ENCODE results near the gene KIF24.
"Not testable (repeated sequence)": the region's sequence is repeated elsewhere in the genome, so short reads cannot be mapped to it uniquely, and the experiment has no call there.

Gene KIF24

DNA sequence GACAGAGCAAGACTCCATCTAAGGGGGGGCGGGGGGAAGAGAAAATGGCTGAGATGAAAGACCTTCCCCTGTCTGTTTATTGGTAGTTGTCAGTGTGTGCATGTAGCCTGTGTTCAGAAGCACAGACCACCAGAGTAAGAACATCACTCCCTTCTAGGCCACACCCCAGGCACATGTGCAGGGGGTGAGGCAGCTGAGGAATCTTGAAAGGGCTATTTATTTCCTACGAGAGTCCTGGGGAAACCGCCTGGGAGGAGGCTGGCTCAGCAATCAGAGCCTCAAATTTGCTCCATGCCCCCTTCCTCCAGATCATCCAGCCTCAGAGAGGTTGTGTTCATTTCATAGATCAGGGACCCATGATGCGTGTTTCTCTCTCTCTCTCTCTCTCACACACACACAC lies 40.6 kb upstream of the KIF24 start:
- H3K36me3 ChIP-seq (ENCODE audit: insufficient read depth, low read length), result no peaks in the 10 kb centered on the region
- peaks cover 4% of the 10 kb centered on the region for H3K4me1 ChIP-seq (ENCODE audit: insufficient read depth, low read length)
- H3K9ac ChIP-seq (ENCODE audit: low read depth, low read length), result no peak overlapping the region
- no peaks in the 10 kb centered on the region for H3K9me3 ChIP-seq (ENCODE audit: control insufficient read depth, insufficient read depth, low read length)

DNA sequence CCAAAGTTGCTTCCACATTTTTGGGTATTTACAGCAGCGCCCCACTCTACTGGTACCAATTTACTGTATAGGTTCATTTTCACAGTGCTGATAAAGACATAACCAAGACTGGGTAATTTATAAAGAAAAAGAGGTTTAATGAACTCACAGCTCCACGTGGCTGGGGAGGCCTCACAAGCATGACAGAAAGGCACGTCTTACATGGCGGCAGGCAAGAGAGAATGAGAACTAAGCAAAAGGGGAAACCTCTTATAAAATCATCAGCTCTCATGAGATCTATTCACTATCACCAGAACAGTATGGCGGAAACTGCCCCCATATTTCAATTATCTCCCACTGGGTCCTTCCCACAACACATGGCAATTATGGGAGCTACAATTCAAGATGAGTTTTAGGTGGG lies 39.7 kb upstream of the KIF24 start:
- H3K4me1 ChIP-seq (ENCODE audit: insufficient read depth, low read length), result peaks cover 12% of the 10 kb centered on the region
- H3K9me3 ChIP-seq (ENCODE audit: control insufficient read depth, insufficient read depth, low read length); H3K9ac ChIP-seq (ENCODE audit: low read depth, low read length); H3K36me3 ChIP-seq (ENCODE audit: insufficient read depth, low read length): not testable (repeated sequence)

- H3K36me3 ChIP-seq (ENCODE audit: insufficient read depth, low read length); H3K9ac ChIP-seq (ENCODE audit: low read depth, low read length); H3K9me3 ChIP-seq (ENCODE audit: control insufficient read depth, insufficient read depth, low read length): not testable (repeated sequence)
- H3K4me1 ChIP-seq (ENCODE audit: insufficient read depth, low read length), result peaks cover 20% of the 10 kb centered on the region
Observed at GRCh38 chr9:34367751-34368410, 38.8 kb upstream of the KIF24 start.

GRCh38 chr9:34366365-34366764 lies 37.3 kb upstream of the KIF24 start:
- H3K36me3 ChIP-seq (ENCODE audit: insufficient read depth, low read length), result no peaks in the 10 kb centered on the region
- no peaks in the 10 kb centered on the region for H3K9me3 ChIP-seq (ENCODE audit: control insufficient read depth, insufficient read depth, low read length)
- H3K4me1 ChIP-seq (ENCODE audit: insufficient read depth, low read length), result peaks cover 23% of the 10 kb centered on the region
- no peak overlapping the region for H3K9ac ChIP-seq (ENCODE audit: low read depth, low read length)

DNA sequence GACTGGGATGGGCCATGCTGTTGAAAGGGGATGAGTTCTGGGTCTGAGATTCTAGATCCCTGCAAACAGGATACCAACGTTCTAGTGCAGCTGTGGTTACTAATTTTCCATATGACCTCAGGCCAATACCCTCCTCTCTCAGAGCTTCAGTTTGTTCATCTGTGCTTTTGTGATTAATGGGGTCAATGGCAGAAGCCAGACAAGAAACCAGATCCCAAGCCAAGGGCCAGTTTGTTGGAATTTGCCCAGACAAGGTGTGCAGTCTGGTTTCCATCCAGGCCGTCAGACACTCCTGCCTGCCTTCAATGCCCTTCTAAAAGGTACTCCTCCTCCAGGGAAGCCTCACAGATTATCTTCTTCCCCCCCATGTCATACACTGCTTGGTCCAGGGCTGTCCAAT lies 36.2 kb upstream of the KIF24 start:
- H3K9ac ChIP-seq (ENCODE audit: low read depth, low read length), result no peak overlapping the region
- no peaks in the 10 kb centered on the region for H3K9me3 ChIP-seq (ENCODE audit: control insufficient read depth, insufficient read depth, low read length)
- H3K36me3 ChIP-seq (ENCODE audit: insufficient read depth, low read length), result no peaks in the 10 kb centered on the region
- peaks cover 23% of the 10 kb centered on the region for H3K4me1 ChIP-seq (ENCODE audit: insufficient read depth, low read length)

- no peaks in the 10 kb centered on the region for H3K9me3 ChIP-seq (ENCODE audit: control insufficient read depth, insufficient read depth, low read length)
- no peaks in the 10 kb centered on the region for H3K36me3 ChIP-seq (ENCODE audit: insufficient read depth, low read length)
- peak overlapping the region; percentile 37; the same call in 1 of the 2 replicates for H3K9ac ChIP-seq (ENCODE audit: low read depth, low read length)
- H3K4me1 ChIP-seq (ENCODE audit: insufficient read depth, low read length), result peaks cover 23% of the 10 kb centered on the region
Observed at GRCh38 chr9:34363619-34364351, 34.7 kb upstream of the KIF24 start.

GRCh38 chr9:34362614-34363214 lies 33.6 kb upstream of the KIF24 start:
- no peak overlapping the region for H3K9ac ChIP-seq (ENCODE audit: low read depth, low read length)
- no peaks in the 10 kb centered on the region for H3K9me3 ChIP-seq (ENCODE audit: control insufficient read depth, insufficient read depth, low read length)
- H3K36me3 ChIP-seq (ENCODE audit: insufficient read depth, low read length), result no peaks in the 10 kb centered on the region
- H3K4me1 ChIP-seq (ENCODE audit: insufficient read depth, low read length), result peaks cover 23% of the 10 kb centered on the region

GRCh38 chr9:34352957-34353356 lies 23.9 kb upstream of the KIF24 start:
- H3K4me1 ChIP-seq (ENCODE audit: insufficient read depth, low read length); H3K36me3 ChIP-seq (ENCODE audit: insufficient read depth, low read length); H3K9me3 ChIP-seq (ENCODE audit: control insufficient read depth, insufficient read depth, low read length); H3K9ac ChIP-seq (ENCODE audit: low read depth, low read length): not testable (repeated sequence)

- not testable (repeated sequence) for H3K9me3 ChIP-seq (ENCODE audit: control insufficient read depth, insufficient read depth, low read length); H3K4me1 ChIP-seq (ENCODE audit: insufficient read depth, low read length); H3K36me3 ChIP-seq (ENCODE audit: insufficient read depth, low read length); H3K9ac ChIP-seq (ENCODE audit: low read depth, low read length)
Observed at GRCh38 chr9:34352122-34352652, 23.1 kb upstream of the KIF24 start.

- Histone ChIP-seq H3K9me3 (ENCODE audit: control insufficient read depth, insufficient read depth, low read length) (no peaks in the 10 kb centered on the region), H3K4me1 (ENCODE audit: insufficient read depth, low read length) (no peaks in the 10 kb centered on the region), H3K36me3 (ENCODE audit: insufficient read depth, low read length) (no peaks in the 10 kb centered on the region), H3K9ac (ENCODE audit: low read depth, low read length) (no peak overlapping the region)
Observed at GRCh38 chr9:34349324-34349723, 20.3 kb upstream of the KIF24 start.

DNA sequence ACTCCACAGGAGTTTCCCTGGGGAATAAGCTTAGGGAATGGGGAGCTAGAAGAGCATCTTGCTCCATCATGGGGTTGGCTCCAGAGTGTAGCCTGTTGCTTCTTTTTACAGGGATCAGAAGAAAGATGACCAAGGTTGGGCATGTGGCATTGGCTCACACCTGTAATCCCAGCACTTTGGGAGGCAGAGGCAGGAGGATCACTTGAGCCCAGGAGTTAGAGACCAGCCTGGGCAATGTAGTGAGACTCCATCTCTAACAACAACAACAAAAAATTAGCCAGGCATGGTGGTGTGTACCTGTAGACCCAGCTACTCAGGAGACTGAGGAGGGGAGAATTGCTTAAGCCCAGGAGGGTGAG lies 18.7 kb upstream of the KIF24 start:
- H3K4me1 ChIP-seq (ENCODE audit: insufficient read depth, low read length), result no peaks in the 10 kb centered on the region
- H3K9ac ChIP-seq (ENCODE audit: low read depth, low read length), result no peak overlapping the region
- no peaks in the 10 kb centered on the region for H3K36me3 ChIP-seq (ENCODE audit: insufficient read depth, low read length)
- no peaks in the 10 kb centered on the region for H3K9me3 ChIP-seq (ENCODE audit: control insufficient read depth, insufficient read depth, low read length)

DNA sequence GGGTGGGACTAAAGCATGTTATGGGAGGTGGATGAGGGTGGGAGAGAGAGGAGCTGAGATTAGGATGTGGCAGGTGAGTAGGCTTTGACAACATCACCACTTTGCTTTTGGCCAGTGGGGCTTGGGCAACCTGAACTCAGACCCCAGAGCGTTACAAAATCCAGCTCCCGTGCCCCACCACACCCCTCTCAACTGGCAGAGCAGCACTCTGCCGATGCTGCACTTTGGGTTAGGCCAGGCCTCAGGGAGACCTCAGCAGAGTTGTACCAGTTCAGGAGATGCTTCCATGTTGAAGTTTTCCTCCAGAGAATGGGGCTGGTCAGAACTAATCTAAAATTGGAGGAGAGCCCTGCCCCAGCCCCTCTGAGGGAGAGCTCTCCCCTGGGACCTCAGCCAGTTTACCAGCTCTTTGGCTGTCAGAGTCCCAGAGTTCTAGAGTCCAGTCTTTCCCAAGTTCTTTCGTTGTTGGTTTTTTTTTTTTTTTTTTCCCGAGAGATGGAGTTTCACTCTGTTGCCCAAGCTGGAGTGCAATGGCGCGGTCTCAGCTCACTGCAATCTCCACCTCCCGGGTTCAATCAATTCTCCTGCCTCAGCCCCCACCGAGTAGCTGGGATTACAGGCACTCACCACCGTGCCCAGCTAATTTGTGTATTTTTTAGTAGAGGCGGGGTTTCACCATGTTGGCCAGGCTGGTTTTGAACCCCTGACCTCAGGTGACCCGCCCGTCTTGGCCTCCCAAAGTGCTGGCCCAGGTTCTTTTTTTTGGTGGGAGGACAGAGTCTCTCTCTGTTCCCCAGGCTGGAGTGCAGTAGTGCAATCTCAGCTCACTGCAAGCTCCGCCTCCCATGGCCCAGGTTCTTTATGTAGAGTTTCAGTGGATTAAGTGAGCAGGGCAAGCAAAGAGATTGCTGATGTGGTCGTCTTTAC lies 18.1 kb upstream of the KIF24 start:
- no peaks in the 10 kb centered on the region for H3K4me1 ChIP-seq (ENCODE audit: insufficient read depth, low read length)
- H3K36me3 ChIP-seq (ENCODE audit: insufficient read depth, low read length), result no peaks in the 10 kb centered on the region
- no peaks in the 10 kb centered on the region for H3K9me3 ChIP-seq (ENCODE audit: control insufficient read depth, insufficient read depth, low read length)
- no peak overlapping the region for H3K9ac ChIP-seq (ENCODE audit: low read depth, low read length)

- Histone ChIP-seq H3K36me3 (ENCODE audit: insufficient read depth, low read length) (peaks cover 6% of the 10 kb centered on the region; the same call in 1 of the 2 replicates), H3K9me3 (ENCODE audit: control insufficient read depth, insufficient read depth, low read length) (no peaks in the 10 kb centered on the region), H3K9ac (ENCODE audit: low read depth, low read length) (no peak overlapping the region), H3K4me1 (ENCODE audit: insufficient read depth, low read length) (no peaks in the 10 kb centered on the region)
Observed at GRCh38 chr9:34343605-34344004, 14.5 kb upstream of the KIF24 start.

GRCh38 chr9:34343090-34343489 lies 14.0 kb upstream of the KIF24 start:
- Histone ChIP-seq H3K9me3 (ENCODE audit: control insufficient read depth, insufficient read depth, low read length) (no peaks in the 10 kb centered on the region), H3K4me1 (ENCODE audit: insufficient read depth, low read length) (no peaks in the 10 kb centered on the region), H3K36me3 (ENCODE audit: insufficient read depth, low read length) (peaks cover 6% of the 10 kb centered on the region; the same call in 1 of the 2 replicates), H3K9ac (ENCODE audit: low read depth, low read length) (no peak overlapping the region)

Data from ES-I3 (cell line).